Neuronal stem cell (in vitro differentiated cells): ENCODE results near the gene ZNF433.

Source experiments
- DNase-seq: peaks from one replicate; pipeline ENCODE4 v3.0.0-alpha.2; 2013; ENCODE audit warnings: low spot score
- H2AFZ ChIP-seq: one replicate; pipeline ENCODE4 v1.6.1; 2013; ENCODE audit warnings: mild to moderate bottlenecking, low read length, inconsistent platforms
- H2AK5ac ChIP-seq: 2 replicates; pipeline ENCODE4 v1.6.1; 2013; ENCODE audit warnings: low read depth, mild to moderate bottlenecking, inconsistent platforms, low read length, moderate library complexity, mixed read lengths
- H2BK120ac ChIP-seq: 2 replicates; pipeline ENCODE4 v1.6.1; 2013; ENCODE audit warnings: low read depth, mild to moderate bottlenecking, inconsistent platforms, low read length, moderate library complexity, mixed read lengths
- H2BK12ac ChIP-seq: one replicate; pipeline ENCODE4 v1.6.1; 2013; ENCODE audit warnings: low read length, inconsistent platforms
- H2BK15ac ChIP-seq: 2 replicates; pipeline ENCODE4 v1.6.1; 2013; ENCODE audit warnings: mild to moderate bottlenecking, low read length, inconsistent platforms, mixed read lengths
- H2BK5ac ChIP-seq: one replicate; pipeline ENCODE4 v1.6.1; 2013; ENCODE audit warnings: inconsistent platforms, mild to moderate bottlenecking, low read length, moderate library complexity
- H3K14ac ChIP-seq: one replicate; pipeline ENCODE4 v1.6.1; 2013; ENCODE audit warnings: low read length, inconsistent platforms
- H3K18ac ChIP-seq: 2 replicates; pipeline ENCODE4 v1.6.1; 2013; ENCODE audit warnings: low read length, inconsistent platforms
- H3K23ac ChIP-seq: 2 replicates; pipeline ENCODE4 v1.6.1; 2013; ENCODE audit warnings: low read depth, mild to moderate bottlenecking, mixed read lengths, low read length, inconsistent platforms; ENCODE audit not compliant: poor library complexity
- H3K27ac ChIP-seq: replicated peaks from 3 replicates; pipeline ENCODE4 v1.5.1; 2013; ENCODE audit warnings: low read length, inconsistent platforms
- H3K27me3 ChIP-seq, 3 experiments: 2 replicates each; pipeline ENCODE4 v1.6.1; 2013; ENCODE audit warnings: low read length in 3 of 3, mild to moderate bottlenecking in 2 of 3, inconsistent platforms in 1 of 3, low read depth in 1 of 3, mixed read lengths in 1 of 3, moderate library complexity in 1 of 3; ENCODE audit not compliant: control insufficient read depth in 3 of 3, insufficient read depth in 3 of 3
- H3K36me3 ChIP-seq, 2 donors: replicated peaks in 1 of 2; 2 replicates each; pipeline ENCODE4 v1.6.1; 2013; ENCODE audit warnings: low read length in 2 of 2; ENCODE audit not compliant: control insufficient read depth in 2 of 2, insufficient read depth in 2 of 2
- H3K4ac ChIP-seq: 2 replicates; pipeline ENCODE4 v1.6.1; 2013; ENCODE audit warnings: inconsistent platforms, mild to moderate bottlenecking, low read length, moderate library complexity
- H3K4me1 ChIP-seq, 2 donors: 1 replicate in 1 of 2; 2 replicates in 1 of 2; pipeline ENCODE4 v1.6.1; 2013; ENCODE audit warnings: low read length in 2 of 2, low read depth in 1 of 2; ENCODE audit not compliant: control insufficient read depth in 2 of 2, insufficient read depth in 1 of 2
- H3K4me2 ChIP-seq: one replicate; pipeline ENCODE4 v1.6.1; 2013; ENCODE audit warnings: mild to moderate bottlenecking, low read length, inconsistent platforms; ENCODE audit not compliant: insufficient read depth, poor library complexity, severe bottlenecking
- H3K4me3 ChIP-seq, 2 donors: 2 replicates each; pipeline ENCODE4 v1.5.1; 2013; ENCODE audit warnings: low read length in 2 of 2, mild to moderate bottlenecking in 2 of 2, inconsistent platforms in 1 of 2, moderate library complexity in 1 of 2
- H3K79me1 ChIP-seq: one replicate; pipeline ENCODE4 v1.6.1; 2013; ENCODE audit warnings: low read depth, mild to moderate bottlenecking, inconsistent platforms, low read length, moderate library complexity
- H3K9ac ChIP-seq: one replicate; pipeline ENCODE4 v1.6.1; 2013; ENCODE audit warnings: mild to moderate bottlenecking, low read depth, low read length, inconsistent platforms; ENCODE audit not compliant: poor library complexity
- H3K9me3 ChIP-seq, 2 donors: replicated peaks in 1 of 2; 2 replicates each; pipeline versions ENCODE3 to v1.6.1; 2013; ENCODE audit warnings: low read length in 2 of 2, mild to moderate bottlenecking in 2 of 2, inconsistent platforms in 1 of 2, low read depth in 1 of 2, mixed read lengths in 1 of 2, moderate library complexity in 1 of 2; ENCODE audit not compliant: control insufficient read depth in 2 of 2, insufficient read depth in 1 of 2
- H4K8ac ChIP-seq: one replicate; pipeline ENCODE4 v1.6.1; 2013; ENCODE audit warnings: low read depth, mild to moderate bottlenecking, inconsistent platforms, low read length, moderate library complexity
- H4K91ac ChIP-seq: one replicate; pipeline ENCODE4 v1.6.1; 2013; ENCODE audit warnings: low read length, low read depth, mild to moderate bottlenecking, inconsistent platforms; ENCODE audit not compliant: poor library complexity
- WGBS, 2 donors: extraction: QIAGEN DNeasy Blood & Tissue Kit; methylation state at CpG; one replicate each; pipeline ENCODE4 v1.1.7; 2013; ENCODE audit warnings: missing lambda C conversion rate in 2 of 2, mixed read lengths in 1 of 2; ENCODE audit not compliant: insufficient read length in 2 of 2, insufficient replicate concordance in 1 of 2; ENCODE audit errors: extremely low coverage in 2 of 2; 5-methylcytosine and 5-hydroxymethylcytosine counted together

ZNF433 gene

DNA sequence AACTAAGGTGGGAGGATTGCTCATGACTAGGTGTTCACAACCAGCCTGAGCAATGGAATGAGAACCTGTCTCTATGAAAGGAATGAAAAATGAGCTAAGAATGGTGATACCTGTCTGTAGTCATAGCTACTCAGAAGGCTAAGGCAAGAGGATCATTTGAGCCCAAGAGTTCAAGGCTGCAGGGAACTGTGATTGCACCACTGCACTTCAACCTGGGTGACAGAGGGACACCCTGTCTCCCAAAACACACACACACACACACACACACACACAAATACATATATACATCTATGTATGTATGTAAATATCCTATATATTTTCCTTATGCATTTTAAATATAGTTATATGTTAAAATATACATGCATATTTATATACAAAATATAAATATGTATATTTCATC is 7.4 kb upstream of the ZNF433 start:
- Histone ChIP-seq H3K4me3 (no peak overlapping the region), H2BK5ac (no peak overlapping the region), H3K27ac (no peak overlapping the region), H4K8ac (no peak overlapping the region), H3K4ac (no peak overlapping the region), H4K91ac (no peak overlapping the region), H2BK15ac (no peak overlapping the region), H3K18ac (no peak overlapping the region), H3K27me3 (no peaks in the 10 kb centered on the region), H3K4me2 (no peak overlapping the region), H3K23ac (no peak overlapping the region), H3K79me1 (no peaks in the 10 kb centered on the region), H3K36me3 (peaks cover 16 to 53% of the 10 kb centered on the region in 2 donors), H3K4me1 (no peaks in the 10 kb centered on the region), H3K9me3 (peaks cover 26 to 79% of the 10 kb centered on the region in 2 donors), H2BK120ac (no peak overlapping the region), H2BK12ac (no peak overlapping the region), H2AFZ (no peak overlapping the region), H3K9ac (no peak overlapping the region), H2AK5ac (no peak overlapping the region), H3K14ac (no peak overlapping the region)
- no peak for DNase-seq

DNA sequence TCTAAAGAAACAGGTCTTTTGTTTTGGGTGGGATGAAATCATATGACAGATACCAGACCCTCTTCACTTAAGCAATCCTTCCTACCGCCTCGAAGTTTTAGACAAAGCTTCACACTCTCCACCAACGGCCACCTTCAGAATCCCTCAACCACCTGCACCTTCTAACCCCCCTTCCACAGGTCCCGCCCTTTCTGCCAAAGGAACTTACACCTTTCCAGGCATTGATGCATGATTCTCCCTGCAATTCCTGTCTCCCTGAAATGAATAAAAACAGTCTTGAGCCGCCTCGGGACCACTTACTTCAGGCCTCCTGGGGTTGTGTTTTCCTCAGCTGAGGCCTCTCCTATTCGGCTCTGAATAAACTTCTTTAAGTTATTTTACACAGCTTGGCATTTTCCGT is 859 bp downstream of the ZNF433 start:
- Histone ChIP-seq H3K14ac (no peak overlapping the region), H3K4me3 (peak overlapping the region in 1 of 2 donors; percentile 70), H3K4me1 (peaks cover 3 to 5% of the 10 kb centered on the region in 2 donors), H3K9ac (no peak overlapping the region), H3K27ac (no peak overlapping the region), H3K18ac (no peak overlapping the region), H3K9me3 (peaks cover 0 to 54% of the 10 kb centered on the region in 2 donors), H3K23ac (no peak overlapping the region), H3K4ac (no peak overlapping the region), H2BK120ac (no peak overlapping the region), H3K4me2 (no peak overlapping the region), H3K27me3 (no peaks in the 10 kb centered on the region), H4K8ac (no peak overlapping the region), H4K91ac (no peak overlapping the region), H3K79me1 (no peaks in the 10 kb centered on the region), H2AK5ac (no peak overlapping the region), H2BK5ac (no peak overlapping the region), H2BK12ac (no peak overlapping the region), H2BK15ac (no peak overlapping the region), H2AFZ (no peak overlapping the region), H3K36me3 (peaks cover 0 to 43% of the 10 kb centered on the region in 2 donors)
- WGBS, 2 donors: no CpG with 5 or more reads among the region's 8 CpGs
- no peak for DNase-seq

DNA sequence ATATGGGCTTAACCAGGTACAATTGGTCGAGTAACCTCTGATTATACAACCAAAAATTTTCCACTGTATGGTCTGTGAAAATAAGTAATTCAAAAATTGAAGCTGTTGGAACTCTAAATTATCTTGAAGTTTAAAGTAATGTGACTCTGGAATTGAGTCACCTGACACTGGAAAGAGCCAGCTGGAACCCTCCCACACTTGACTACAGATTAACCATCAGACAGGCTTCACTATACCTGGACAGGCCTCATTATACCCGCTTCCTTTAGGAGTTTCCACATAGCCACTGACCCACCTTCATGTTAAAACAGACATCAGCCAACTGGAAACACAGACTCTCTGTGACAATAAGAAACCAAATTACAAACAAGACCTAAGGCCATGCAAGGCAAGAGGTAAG is 1.3 kb downstream of the ZNF433 start:
- H3K9me3 ChIP-seq: peaks cover 0 to 54% of the 10 kb centered on the region in 2 donors

DNA sequence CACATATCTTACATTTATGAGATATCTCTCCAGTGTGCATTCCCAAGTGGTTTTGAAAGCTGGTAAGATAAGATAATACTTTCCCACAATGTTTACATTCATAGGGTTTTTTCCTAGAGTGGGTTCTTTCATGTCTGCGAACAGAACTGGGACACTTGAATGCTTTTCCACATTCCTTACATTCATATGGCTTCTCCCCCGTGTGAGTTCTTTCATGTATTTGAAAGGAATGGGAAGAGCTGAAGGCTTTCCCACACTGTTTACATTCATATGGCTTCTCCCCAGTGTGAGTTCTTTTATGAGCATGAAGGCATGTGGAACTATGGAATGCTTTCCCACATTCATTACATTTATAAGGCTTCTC is 19.7 kb downstream of the ZNF433 start:
- Histone ChIP-seq H2BK15ac (no peak overlapping the region), H3K9ac (no peak overlapping the region), H3K4me1 (no peaks in the 10 kb centered on the region), H3K4ac (no peak overlapping the region), H3K4me3 (no peak overlapping the region), H3K14ac (no peak overlapping the region), H3K36me3 (peaks cover 44 to 93% of the 10 kb centered on the region in 2 donors), H3K27ac (no peak overlapping the region), H3K18ac (no peak overlapping the region), H4K91ac (no peak overlapping the region), H2BK120ac (no peak overlapping the region), H3K4me2 (no peak overlapping the region), H3K23ac (no peak overlapping the region), H2BK5ac (no peak overlapping the region), H3K79me1 (peaks cover 2% of the 10 kb centered on the region), H3K27me3 (no peaks in the 10 kb centered on the region), H3K9me3 (peaks cover 48 to 97% of the 10 kb centered on the region in 2 donors), H2AK5ac (no peak overlapping the region), H2AFZ (no peak overlapping the region), H4K8ac (no peak overlapping the region), H2BK12ac (no peak overlapping the region)
- no peak for DNase-seq
- WGBS, 2 donors: no CpG with 5 or more reads among the region's 2 CpGs

More for the DNA sequence above, 1.3 kb downstream of the ZNF433 start:
- Histone ChIP-seq H2BK5ac (no peak overlapping the region), H2AFZ (no peak overlapping the region), H4K8ac (no peak overlapping the region), H2BK12ac (no peak overlapping the region), H3K4me2 (no peak overlapping the region), H3K4me3 (peak overlapping the region in 1 of 2 donors; percentile 70), H3K23ac (no peak overlapping the region), H3K27ac (no peak overlapping the region), H3K4ac (no peak overlapping the region), H3K18ac (no peak overlapping the region), H2BK120ac (no peak overlapping the region), H3K4me1 (peaks cover 3 to 5% of the 10 kb centered on the region in 2 donors), H3K79me1 (no peaks in the 10 kb centered on the region), H3K14ac (no peak overlapping the region), H2AK5ac (no peak overlapping the region), H3K36me3 (peaks cover 0 to 47% of the 10 kb centered on the region in 2 donors), H4K91ac (no peak overlapping the region), H3K9ac (no peak overlapping the region), H3K27me3 (no peaks in the 10 kb centered on the region), H2BK15ac (no peak overlapping the region)
- DNase-seq: no peak
- WGBS, 2 donors: no CpG with 5 or more reads among the region's 2 CpGs
